Naive B cell (primary cell): ENCODE data around the gene ELMO1. TPM values are rescaled to one million over a fixed set of nuclear protein-coding genes. Genes with fewer than 3 reads are reported as not detected.
A peak's percentile ranks its signal among the peaks of the same experiment; 100 is the strongest.
"Not testable (repeated sequence)": the region's sequence is repeated elsewhere in the genome, so short reads cannot be mapped to it uniquely, and the experiment has no call there.

Source experiments
- ATAC-seq, 2 donors: fragments of 150-1000 bp; cut with Tn5 transposase; 2 replicates each; pipeline ENCODE4 v1.10.0; 2021; ENCODE audit warnings: low read depth in 2 of 2, mild to moderate bottlenecking in 2 of 2, moderate library complexity in 2 of 2
- DNase-seq: peaks from one replicate; pipeline ENCODE4 v3.0.0; 2022
- H3K27ac Mint-ChIP-seq, 6 donors: one replicate each; pipeline ENCODE4 v1.8.0; 2020 to 2022; ENCODE audit warnings: mild to moderate bottlenecking in 6 of 6, mixed read lengths in 6 of 6, moderate library complexity in 5 of 6, inconsistent platforms in 2 of 6
- H3K27me3 Mint-ChIP-seq, 3 donors: one replicate each; pipeline ENCODE4 v1.8.0; 2021 to 2022; ENCODE audit warnings: mixed read lengths in 3 of 3, mild to moderate bottlenecking in 1 of 3
- H3K36me3 Mint-ChIP-seq, 2 donors: one replicate each; pipeline ENCODE4 v1.8.0; 2020 to 2022; ENCODE audit warnings: mixed read lengths in 2 of 2, inconsistent platforms in 1 of 2, mild to moderate bottlenecking in 1 of 2
- H3K4me1 Mint-ChIP-seq, 3 donors: one replicate each; pipeline ENCODE4 v1.8.0; 2020 to 2022; ENCODE audit warnings: mixed read lengths in 3 of 3, inconsistent platforms in 1 of 3, mild to moderate bottlenecking in 1 of 3, moderate library complexity in 1 of 3
- H3K4me3 Mint-ChIP-seq, 8 donors: one replicate each; pipeline ENCODE4 v1.8.0; 2020 to 2022; ENCODE audit warnings: mild to moderate bottlenecking in 8 of 8, mixed read lengths in 8 of 8, moderate library complexity in 8 of 8, inconsistent platforms in 2 of 8
- H3K9me3 Mint-ChIP-seq, 7 donors: one replicate each; pipeline ENCODE4 v1.8.0; 2020 to 2022; ENCODE audit warnings: mixed read lengths in 7 of 7, mild to moderate bottlenecking in 5 of 7, inconsistent platforms in 2 of 7, moderate library complexity in 1 of 7
- polyA plus RNA-seq, 6 donors: library from polyadenylated mRNA; unstranded; fragments of 300-500 nt; fragmentation: Illumina TruSeq; gene quantifications; one replicate each; pipeline ENCODE4 v1.2.3, GENCODE V29; 2021; ENCODE audit warnings: low read depth in 6 of 6

Gene ELMO1
- polyA plus RNA-seq, 6 donors from 2014 or later = 42.8 to 69.9 (median 59.5) TPM

- Mint-ChIP-seq H3K9me3 (peaks cover 0 to 19% (median 4%) of the 10 kb centered on the region in 7 donors), H3K27me3 (no peaks in the 10 kb centered on the region), H3K36me3 (peaks cover 28 to 30% of the 10 kb centered on the region in 2 donors), H3K4me1 (peaks cover 3 to 6% (median 4%) of the 10 kb centered on the region in 3 donors), H3K27ac (no peak overlapping the region), H3K4me3 (no peak overlapping the region)
- DNase-seq (no peak), ATAC-seq (no peak)
Measured at GRCh38 chr7:37151741-37152413, 296.8 kb downstream of the ELMO1 start.

- no peaks in the 10 kb centered on the region for H3K27me3 Mint-ChIP-seq
- H3K27ac Mint-ChIP-seq = no peak overlapping the region
- H3K9me3 Mint-ChIP-seq = peaks cover 0 to 12% (median 2%) of the 10 kb centered on the region in 7 donors
- H3K36me3 Mint-ChIP-seq = peaks cover 27% of the 10 kb centered on the region in 2 donors
- peaks cover 3 to 4% (median 3%) of the 10 kb centered on the region in 3 donors for H3K4me1 Mint-ChIP-seq
- no peak for ATAC-seq
- DNase-seq = no peak
- H3K4me3 Mint-ChIP-seq = no peak overlapping the region
Measured at GRCh38 chr7:37150856-37151255, 297.8 kb downstream of the ELMO1 start.

GRCh38 chr7:37150180-37150579 is 298.5 kb downstream of the ELMO1 start:
- peaks cover 0 to 4% (median 3%) of the 10 kb centered on the region in 3 donors for H3K4me1 Mint-ChIP-seq
- no peaks in the 10 kb centered on the region for H3K27me3 Mint-ChIP-seq
- peaks cover 0 to 8% (median 0%) of the 10 kb centered on the region in 7 donors for H3K9me3 Mint-ChIP-seq
- H3K4me3 Mint-ChIP-seq = no peak overlapping the region
- peaks cover 20 to 24% of the 10 kb centered on the region in 2 donors for H3K36me3 Mint-ChIP-seq
- ATAC-seq (no peak), DNase-seq (no peak)
- H3K27ac Mint-ChIP-seq = peak overlapping the region in 2 of 6 donors; percentile 4 to 36

- Mint-ChIP-seq H3K27ac (no peak overlapping the region), H3K9me3 (peaks cover 0 to 5% (median 0%) of the 10 kb centered on the region in 7 donors), H3K27me3 (no peaks in the 10 kb centered on the region), H3K4me3 (no peak overlapping the region), H3K36me3 (peaks cover 17 to 24% of the 10 kb centered on the region in 2 donors), H3K4me1 (peaks cover 0 to 4% (median 3%) of the 10 kb centered on the region in 3 donors)
- no peak for ATAC-seq
- no peak for DNase-seq
Measured at GRCh38 chr7:37149773-37150124, 298.9 kb downstream of the ELMO1 start.

- DNase-seq (no peak), ATAC-seq (no peak)
- Mint-ChIP-seq H3K4me3 (no peak overlapping the region), H3K27me3 (no peaks in the 10 kb centered on the region), H3K9me3 (peaks cover 0 to under 1% (median 0%) of the 10 kb centered on the region in 7 donors), H3K36me3 (peaks cover 12 to 24% of the 10 kb centered on the region in 2 donors), H3K27ac (peak overlapping the region in 2 of 6 donors; percentile 37 to 38), H3K4me1 (peaks cover 0 to 4% (median 3%) of the 10 kb centered on the region in 3 donors)
Measured at GRCh38 chr7:37149051-37149772, 299.5 kb downstream of the ELMO1 start.

GRCh38 chr7:37145682-37146081 is 303.0 kb downstream of the ELMO1 start:
- no peak overlapping the region for H3K4me3 Mint-ChIP-seq
- H3K9me3 Mint-ChIP-seq = peaks cover 4 to 18% (median 6%) of the 10 kb centered on the region in 7 donors
- ATAC-seq (no peak), DNase-seq (no peak)
- H3K27ac Mint-ChIP-seq = no peak overlapping the region
- H3K36me3 Mint-ChIP-seq = peaks cover 27 to 38% of the 10 kb centered on the region in 2 donors
- no peaks in the 10 kb centered on the region for H3K27me3 Mint-ChIP-seq
- peaks cover 0 to 10% (median 3%) of the 10 kb centered on the region in 3 donors for H3K4me1 Mint-ChIP-seq

GRCh38 chr7:37144423-37144822 is 304.2 kb downstream of the ELMO1 start:
- peaks cover 4 to 30% (median 18%) of the 10 kb centered on the region in 7 donors for H3K9me3 Mint-ChIP-seq
- H3K27ac Mint-ChIP-seq = no peak overlapping the region
- ATAC-seq (no peak), DNase-seq (no peak)
- no peaks in the 10 kb centered on the region for H3K27me3 Mint-ChIP-seq
- peaks cover 0 to 10% (median 3%) of the 10 kb centered on the region in 3 donors for H3K4me1 Mint-ChIP-seq
- H3K36me3 Mint-ChIP-seq = peaks cover 39 to 40% of the 10 kb centered on the region in 2 donors
- no peak overlapping the region for H3K4me3 Mint-ChIP-seq

- no peak for ATAC-seq
- H3K27ac Mint-ChIP-seq = no peak overlapping the region
- H3K36me3 Mint-ChIP-seq = peaks cover 45 to 55% of the 10 kb centered on the region in 2 donors
- H3K9me3 Mint-ChIP-seq = peaks cover 4 to 41% (median 32%) of the 10 kb centered on the region in 7 donors
- H3K27me3 Mint-ChIP-seq = no peaks in the 10 kb centered on the region
- H3K4me3 Mint-ChIP-seq = no peak overlapping the region
- H3K4me1 Mint-ChIP-seq = peaks cover 1 to 10% (median 9%) of the 10 kb centered on the region in 3 donors
- DNase-seq = no peak
Measured at GRCh38 chr7:37142958-37143357, 305.7 kb downstream of the ELMO1 start.

GRCh38 chr7:37141742-37142141 is 306.9 kb downstream of the ELMO1 start:
- Mint-ChIP-seq H3K27me3 (no peaks in the 10 kb centered on the region), H3K4me3 (no peak overlapping the region), H3K27ac (no peak overlapping the region), H3K4me1 (peaks cover 6 to 13% (median 9%) of the 10 kb centered on the region in 3 donors), H3K36me3 (peaks cover 43 to 52% of the 10 kb centered on the region in 2 donors), H3K9me3 (peaks cover 4 to 48% (median 39%) of the 10 kb centered on the region in 7 donors)
- ATAC-seq (no peak), DNase-seq (no peak)

- Mint-ChIP-seq H3K27ac (peak overlapping the region in 1 of 6 donors; percentile 41), H3K4me1 (peaks cover 9 to 41% (median 29%) of the 10 kb centered on the region in 3 donors), H3K9me3 (peaks cover 0 to 18% (median 10%) of the 10 kb centered on the region in 7 donors), H3K36me3 (peaks cover 61 to 69% of the 10 kb centered on the region in 2 donors)
- H3K27me3 Mint-ChIP-seq, H3K4me3 Mint-ChIP-seq, DNase-seq, ATAC-seq: not testable (repeated sequence)
Measured at GRCh38 chr7:37133902-37134301, 314.8 kb downstream of the ELMO1 start.

GRCh38 chr7:37131855-37132254 is 316.8 kb downstream of the ELMO1 start:
- peaks cover 66 to 74% of the 10 kb centered on the region in 2 donors for H3K36me3 Mint-ChIP-seq
- H3K4me1 Mint-ChIP-seq = peaks cover 10 to 40% (median 22%) of the 10 kb centered on the region in 3 donors
- ATAC-seq (no peak), DNase-seq (no peak)
- H3K9me3 Mint-ChIP-seq = peaks cover 0 to 6% (median 2%) of the 10 kb centered on the region in 7 donors
- H3K27ac Mint-ChIP-seq = peak overlapping the region in 2 of 6 donors; percentile 15 to 39
- H3K4me3 Mint-ChIP-seq = no peak overlapping the region
- H3K27me3 Mint-ChIP-seq = no peaks in the 10 kb centered on the region

- peaks cover 0 to 17% (median 8%) of the 10 kb centered on the region in 7 donors for H3K9me3 Mint-ChIP-seq
- H3K4me3 Mint-ChIP-seq = no peak overlapping the region
- peaks cover 57 to 72% of the 10 kb centered on the region in 2 donors for H3K36me3 Mint-ChIP-seq
- H3K27me3 Mint-ChIP-seq = no peaks in the 10 kb centered on the region
- H3K4me1 Mint-ChIP-seq = peaks cover 10 to 22% (median 20%) of the 10 kb centered on the region in 3 donors
- DNase-seq (no peak), ATAC-seq (no peak)
- peak overlapping the region in 2 of 6 donors; percentile 38 to 59 for H3K27ac Mint-ChIP-seq
Measured at GRCh38 chr7:37129035-37129425, 319.6 kb downstream of the ELMO1 start.

GRCh38 chr7:37128327-37129034 is 320.2 kb downstream of the ELMO1 start:
- H3K4me1 Mint-ChIP-seq = peaks cover 10 to 27% (median 20%) of the 10 kb centered on the region in 3 donors
- peak overlapping the region in 2 of 6 donors; percentile 2 to 59 for H3K27ac Mint-ChIP-seq
- ATAC-seq = no peak
- H3K4me3 Mint-ChIP-seq = no peak overlapping the region
- H3K36me3 Mint-ChIP-seq = peaks cover 57 to 66% of the 10 kb centered on the region in 2 donors
- DNase-seq = no peak
- no peaks in the 10 kb centered on the region for H3K27me3 Mint-ChIP-seq
- peaks cover 0 to 17% (median 8%) of the 10 kb centered on the region in 7 donors for H3K9me3 Mint-ChIP-seq
